Middle frontal gyrus (tissue), 1 donor: Measurements from ENCODE around the gene CDKN2AIP.
A peak's percentile ranks its signal among the peaks of the same experiment; 100 is the strongest.
"Not testable (repeated sequence)": the region's sequence is repeated elsewhere in the genome, so short reads cannot be mapped to it uniquely, and the experiment has no call there.

Source experiments
- DNase-seq: peaks from one replicate; pipeline ENCODE4 v3.0.0-alpha.2; 2015; ENCODE audit warnings: low spot score; ENCODE audit errors: extremely low spot score

CDKN2AIP gene

DNA sequence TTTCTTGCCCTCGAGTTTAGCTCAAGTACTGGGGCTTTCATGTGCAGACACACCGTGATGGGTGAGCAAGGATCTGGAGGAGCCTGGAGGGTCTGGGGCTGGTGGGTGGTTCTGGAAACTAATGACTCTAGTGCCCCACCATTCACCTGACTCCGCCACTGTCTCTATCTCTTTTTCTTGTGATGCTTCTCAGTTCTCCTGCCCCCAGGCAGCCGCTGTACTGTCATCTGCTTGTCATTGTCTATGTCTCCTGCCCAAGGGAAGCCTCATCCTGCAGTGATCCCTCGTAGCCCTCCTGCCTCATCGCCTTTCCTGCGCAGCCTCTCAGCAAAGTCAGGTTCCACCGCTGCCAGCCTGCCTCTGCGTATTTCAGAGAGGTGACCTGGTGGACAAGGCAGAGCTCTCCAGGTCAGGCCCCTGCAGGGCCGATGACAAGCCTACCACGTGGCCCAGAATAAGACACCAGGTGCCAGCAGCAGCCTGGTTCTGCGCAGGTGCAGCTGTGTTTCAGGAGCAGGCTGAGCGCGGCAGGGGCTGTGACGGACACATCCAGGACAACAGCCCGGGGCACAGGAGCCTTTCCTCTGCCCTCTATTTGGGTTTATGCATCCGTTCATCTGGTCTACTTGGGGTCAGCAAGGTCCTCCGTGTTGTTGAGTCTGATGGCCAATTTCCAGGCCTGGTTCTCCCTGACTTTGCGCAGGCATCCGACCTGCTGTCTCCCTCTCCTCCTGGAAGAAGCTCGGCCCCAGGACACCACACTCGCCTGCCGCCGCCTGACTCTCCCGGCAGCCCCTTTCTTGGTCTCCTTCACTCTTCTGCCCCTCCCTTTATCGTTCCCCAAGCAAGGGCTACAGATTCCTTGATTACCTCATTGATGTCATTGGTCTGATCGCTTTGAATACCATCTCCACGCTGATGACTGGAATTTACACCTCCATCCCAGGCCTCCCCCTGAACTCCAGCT, 30.9 kb upstream of the CDKN2AIP start:
- no peak for DNase-seq

DNA sequence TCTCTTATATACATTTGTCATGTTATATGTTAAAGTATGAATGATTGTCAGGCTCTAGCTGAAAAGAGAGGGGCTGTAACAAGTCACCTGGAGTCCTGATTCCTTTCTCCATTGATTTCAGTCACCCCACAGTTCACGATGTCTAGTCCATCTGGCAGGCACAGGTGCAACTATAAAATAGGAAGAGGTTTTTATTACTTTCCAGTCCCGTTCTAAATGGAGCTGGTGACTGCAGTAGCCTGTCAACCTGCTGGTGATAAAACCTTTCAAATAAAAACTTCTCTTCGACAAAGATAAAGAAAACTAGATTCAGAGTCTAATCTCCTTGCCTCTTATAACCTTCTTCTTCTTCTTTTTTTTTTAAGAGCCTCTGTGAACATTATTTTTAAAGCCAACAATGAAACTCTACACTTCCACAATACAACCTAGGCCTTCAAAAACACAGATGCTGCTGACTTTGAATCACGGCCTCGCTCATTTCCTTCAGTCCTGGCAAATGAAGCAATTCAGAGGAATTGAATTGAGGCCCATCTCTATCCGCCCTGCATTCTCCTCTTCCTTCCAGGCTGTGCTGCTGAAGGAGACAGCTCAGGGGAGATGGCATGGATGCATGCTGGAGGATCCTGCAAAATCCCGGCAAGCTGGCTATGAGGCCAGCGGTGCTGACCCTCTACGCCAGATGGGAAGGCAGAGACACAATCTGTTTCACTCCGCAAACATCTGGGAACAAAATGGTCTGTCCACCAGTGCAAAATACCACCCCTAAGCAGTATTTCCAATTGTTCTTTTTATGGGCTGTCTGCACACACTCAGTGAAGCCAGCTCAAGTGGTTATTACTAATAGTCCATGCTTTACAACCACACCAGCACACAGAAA, 27.3 kb upstream of the CDKN2AIP start:
- DNase-seq, result no peak

DNA sequence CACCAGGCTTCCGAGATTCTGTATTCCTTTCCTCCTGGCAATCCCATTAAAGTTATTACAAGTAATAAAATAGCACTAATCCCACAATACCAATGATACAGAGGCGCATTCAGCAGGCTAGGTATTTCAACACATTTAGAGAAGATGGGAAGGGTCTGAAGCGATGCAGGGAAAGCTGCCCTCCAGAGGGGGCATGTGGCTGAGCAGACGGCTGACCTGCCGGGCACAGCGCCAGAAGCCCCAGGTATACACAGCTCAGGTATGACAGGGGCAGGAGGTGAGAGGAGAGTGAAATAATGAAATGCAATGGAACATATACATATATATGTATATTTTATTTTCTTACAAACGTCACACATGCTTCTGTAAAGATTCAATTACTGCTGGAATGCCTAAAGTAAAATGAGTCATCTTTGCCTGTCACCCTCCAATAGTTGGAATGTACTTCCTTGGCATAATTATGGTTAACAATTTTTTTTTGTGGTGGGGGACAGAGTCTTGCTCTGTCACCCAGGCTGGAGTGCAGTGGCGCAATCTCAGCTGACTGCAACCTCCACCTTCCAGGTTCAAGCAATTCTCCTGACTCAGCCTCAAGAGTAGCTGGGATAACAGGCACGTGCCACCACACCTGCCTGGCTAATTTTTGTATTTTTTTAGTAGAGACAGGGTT, 21.3 kb upstream of the CDKN2AIP start:
- DNase-seq, result no peak

DNA sequence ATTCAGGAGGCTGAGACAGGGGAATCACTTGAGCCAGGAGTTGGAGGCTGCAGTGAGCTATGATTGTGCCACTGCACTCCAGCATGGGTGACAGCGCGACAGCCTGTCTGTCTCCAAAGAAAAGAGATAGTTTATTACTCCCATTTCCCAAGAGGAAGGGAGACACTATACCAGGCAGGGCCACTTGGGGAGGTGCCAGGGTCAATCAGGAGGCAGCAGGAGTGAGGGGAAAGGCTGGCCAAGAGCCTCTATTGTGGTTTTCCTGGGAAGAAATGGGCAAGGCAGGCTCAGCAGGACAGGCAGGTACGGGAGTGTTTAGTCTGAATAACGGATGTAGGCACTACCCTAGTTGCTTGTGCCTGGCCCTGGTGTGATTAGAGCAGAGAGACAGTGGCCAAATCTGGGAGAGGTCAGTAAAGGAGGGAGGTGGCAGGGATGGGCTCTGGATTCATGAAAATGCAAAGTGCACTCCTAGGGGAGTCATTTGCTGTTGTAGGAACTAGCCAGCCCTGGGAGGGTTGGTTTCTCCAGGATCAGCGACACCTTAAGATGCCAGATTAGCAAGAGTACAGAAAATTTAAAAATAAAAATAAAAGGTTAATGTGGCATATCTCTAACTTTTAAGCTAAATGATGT, 20.2 kb upstream of the CDKN2AIP start:
- no peak for DNase-seq

DNA sequence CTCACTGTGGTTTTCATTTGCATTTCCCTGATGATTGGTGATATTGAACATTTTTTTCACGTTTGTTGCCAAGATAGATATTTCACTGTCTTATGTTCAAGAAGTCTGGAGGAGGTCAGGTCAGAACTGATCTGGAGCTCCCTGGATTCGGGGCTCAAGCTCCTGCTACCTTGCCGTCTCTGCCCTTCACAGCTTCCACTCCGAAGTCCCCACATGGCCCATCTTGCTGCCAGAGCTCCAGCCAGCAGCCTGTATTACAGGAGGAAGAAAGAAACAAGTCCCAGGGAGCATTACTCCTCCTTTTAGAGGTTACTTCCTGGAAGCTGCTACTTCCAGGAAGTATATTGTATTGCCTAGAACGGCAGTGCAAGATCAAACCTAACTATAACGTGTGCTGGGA, 17.9 kb upstream of the CDKN2AIP start:
- DNase-seq, result no peak

DNA sequence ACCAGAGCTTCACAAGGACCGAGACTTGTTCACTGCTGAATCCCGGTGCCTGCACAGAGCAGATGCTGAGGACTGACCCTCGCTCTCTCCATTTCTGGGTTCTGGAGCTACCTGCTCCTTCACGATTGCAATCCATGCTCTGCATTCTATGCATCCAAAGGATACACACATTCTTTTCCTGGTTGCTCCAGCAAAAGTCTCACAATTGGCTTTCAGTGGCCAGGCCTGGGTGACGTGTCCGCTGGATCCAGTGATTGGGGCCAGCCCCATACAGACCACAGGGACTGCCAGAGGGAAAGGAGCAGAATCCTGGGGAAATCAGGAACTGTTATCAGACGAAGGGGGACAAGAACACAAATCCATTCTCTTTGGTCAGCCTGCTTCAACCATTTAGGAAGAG, 14.9 kb upstream of the CDKN2AIP start:
- DNase-seq, result no peak

DNA sequence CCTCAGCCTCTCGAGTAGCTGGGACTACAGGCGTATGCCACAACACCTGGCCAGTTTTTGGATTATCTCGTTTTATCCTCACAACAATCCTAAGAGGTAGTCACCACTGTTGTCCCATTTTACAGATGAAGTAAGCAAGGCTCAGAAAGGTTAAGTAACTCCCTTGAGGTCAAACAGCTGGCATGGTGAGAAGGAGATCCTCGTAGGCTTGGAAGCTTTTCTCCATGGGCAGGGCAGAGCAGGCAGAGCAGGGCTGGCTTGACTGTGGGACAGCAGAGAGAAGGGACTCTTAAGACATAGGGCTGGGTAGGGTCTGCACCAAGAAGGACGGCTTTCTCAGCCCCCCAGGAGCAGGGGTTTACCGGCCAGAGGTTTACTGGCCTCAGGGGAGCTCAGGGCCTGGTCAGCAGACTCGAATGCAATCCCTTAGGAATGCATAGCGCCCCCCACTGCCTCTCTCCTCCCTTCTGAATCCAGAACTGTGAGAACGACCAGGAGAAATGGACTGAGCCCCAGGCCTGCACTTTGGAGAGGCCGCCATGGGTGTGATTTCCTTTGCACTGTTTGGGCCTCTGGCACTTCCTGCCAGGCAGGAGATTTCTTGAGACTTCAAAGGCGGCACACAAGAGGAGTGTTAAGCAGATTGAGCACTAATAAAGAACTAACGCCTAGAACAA, 14.0 kb upstream of the CDKN2AIP start:
- DNase-seq, result no peak

DNA sequence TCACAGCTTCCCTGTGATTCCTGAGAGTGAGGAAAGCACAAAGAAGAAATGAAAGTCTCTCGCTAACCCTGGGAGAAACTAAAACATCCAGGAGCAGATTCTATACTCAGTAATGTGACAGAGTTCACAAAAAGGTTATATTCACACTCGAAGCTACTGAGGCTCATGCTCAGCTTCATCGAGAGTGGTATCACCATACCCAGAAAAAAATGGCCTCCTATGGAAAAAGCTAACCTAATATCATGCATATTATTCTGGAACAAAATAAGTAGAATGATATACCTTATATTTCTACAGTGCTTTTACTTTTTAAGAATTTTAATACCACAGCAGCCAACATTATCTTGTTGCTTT, 13.5 kb upstream of the CDKN2AIP start:
- DNase-seq, result no peak

DNA sequence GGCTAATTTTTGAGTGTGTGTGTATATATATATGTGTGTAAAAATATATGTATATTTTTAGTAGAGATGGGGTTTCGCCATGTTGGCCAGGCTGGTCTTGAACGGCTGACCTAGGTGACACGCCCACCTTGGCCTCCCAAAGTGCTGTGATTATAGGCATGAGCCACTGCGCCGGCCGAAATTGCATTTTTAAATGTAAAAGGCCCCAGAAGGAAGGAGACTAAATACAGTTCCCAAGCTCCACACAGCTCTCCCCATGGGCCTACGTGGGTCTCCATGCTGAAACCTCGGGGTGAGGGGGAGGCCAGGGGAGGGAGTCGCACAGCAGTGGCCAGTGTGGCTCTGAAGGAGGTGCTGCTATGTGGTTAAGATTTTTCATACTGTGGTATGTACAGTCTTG, 12.8 kb upstream of the CDKN2AIP start:
- DNase-seq, result no peak

DNA sequence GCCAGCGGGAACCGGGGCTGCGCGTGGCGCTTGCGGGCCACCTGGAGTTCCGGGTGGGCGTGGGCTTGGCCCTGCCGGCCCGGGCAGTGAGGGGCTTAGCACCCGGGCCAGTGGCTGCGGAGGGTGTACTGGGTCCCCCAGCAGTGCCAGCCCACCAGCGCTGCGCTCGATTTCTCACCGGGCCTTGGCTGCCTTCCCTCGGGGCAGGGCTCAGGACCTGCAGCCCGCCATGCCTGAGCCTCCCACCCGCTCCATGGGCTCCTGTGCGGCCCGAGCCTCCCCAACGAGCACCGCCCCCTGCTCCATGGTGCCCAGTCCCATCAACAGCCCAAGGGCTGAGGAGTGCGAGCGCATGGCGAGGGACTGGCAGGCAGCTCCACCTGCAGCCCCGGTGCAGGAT, 11.3 kb upstream of the CDKN2AIP start:
- DNase-seq, result not testable (repeated sequence)

DNA sequence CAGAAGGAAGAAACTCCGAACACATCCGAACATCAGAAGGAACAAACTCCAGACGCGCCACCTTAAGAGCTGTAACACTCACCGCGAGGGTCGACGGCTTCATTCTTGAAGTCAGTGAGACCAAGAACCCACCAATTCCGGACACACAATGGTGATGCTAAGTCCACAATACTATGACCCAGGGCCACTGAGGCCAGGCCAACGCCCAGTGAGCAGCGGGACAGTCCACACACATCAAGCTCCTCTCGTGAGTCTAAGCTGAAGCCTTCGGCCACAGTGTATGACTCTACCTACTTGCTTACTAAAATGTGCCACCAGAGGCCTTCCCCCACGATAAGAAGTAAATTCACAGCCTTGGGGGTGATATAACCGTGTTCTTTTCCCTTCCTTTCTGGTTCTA, 10.2 kb upstream of the CDKN2AIP start:
- DNase-seq, result no peak

DNA sequence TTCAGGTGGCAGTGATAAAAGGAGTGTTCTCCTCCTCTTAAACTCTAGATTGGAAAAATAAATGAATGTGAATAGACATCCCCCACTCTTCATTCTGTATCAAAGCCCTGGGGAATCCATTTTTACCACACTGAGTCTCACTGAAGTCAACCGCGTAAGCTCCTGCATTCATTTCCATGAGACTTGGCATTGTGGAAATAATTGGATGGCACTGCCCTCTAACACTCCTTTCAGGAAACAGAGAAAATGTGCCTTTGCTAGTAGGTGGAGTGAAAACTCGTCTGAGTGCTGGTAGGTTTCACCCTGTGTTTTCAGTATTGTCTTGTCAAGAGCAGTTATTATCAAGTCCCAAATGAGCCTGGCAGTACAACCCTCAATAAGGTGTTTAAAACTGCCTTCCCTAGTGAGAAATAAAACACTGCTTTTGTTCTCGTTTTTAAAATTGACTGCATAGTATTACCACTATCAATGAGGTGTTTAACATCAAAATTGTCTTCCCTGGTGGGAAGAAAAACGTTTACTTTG, 9.7 kb upstream of the CDKN2AIP start:
- DNase-seq, result no peak

DNA sequence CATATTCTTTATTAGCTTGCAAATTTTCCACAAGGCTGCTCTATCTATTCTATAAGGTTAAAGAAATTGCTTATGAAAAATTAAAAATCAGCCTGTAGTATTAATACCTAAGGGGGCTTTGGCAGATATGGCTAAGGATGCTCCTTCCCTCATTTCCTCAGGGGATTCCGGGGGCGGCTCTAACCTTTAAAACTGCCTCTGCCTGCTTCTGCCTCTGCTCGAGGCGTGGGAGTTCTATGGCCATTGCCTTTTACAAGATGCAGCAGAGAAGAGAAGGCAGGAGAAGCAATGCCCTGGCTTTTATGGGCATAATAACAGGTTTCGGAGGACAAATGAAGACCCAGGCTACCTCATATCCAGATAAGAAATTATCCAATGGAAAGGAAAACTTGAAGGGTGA, 8.6 kb upstream of the CDKN2AIP start:
- DNase-seq, result no peak

DNA sequence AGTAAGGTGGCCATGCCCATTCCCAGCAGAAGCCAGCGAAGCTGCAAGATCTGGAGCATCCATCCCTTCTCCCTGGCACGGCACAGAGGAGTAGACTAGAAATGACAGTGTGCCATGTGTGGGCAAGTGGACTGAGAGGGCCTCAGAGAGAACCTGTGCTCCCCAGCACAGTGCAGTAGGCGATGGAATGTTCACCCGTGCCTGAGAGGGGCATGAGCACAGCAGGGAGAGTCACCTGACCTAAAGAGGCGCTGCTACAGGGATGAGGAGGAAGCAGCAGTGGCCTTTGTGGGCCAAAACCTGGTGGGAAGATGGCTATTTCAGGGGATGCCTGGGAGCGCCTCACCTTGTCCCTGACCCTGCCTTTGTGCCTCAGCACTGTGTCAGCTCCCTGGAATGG, 8.0 kb upstream of the CDKN2AIP start:
- DNase-seq, result no peak

DNA sequence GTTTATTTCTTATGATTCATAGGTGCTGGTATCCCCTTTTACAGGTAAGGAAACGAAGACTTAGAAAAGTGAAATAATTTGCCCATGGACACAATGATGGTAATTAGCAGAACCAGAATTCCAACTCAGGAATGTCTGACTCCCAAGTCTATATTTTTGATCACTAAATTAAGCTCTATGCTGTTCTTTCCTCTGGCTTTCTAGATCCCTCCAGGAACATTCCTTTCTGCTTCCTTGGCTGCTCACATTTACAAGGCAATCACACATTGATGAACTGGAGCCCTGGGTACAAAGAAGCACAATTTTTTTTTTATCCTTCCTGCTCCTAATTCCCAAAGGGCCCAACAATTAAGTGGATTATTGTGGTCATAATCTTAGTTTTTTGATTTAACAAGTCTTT, 7.0 kb upstream of the CDKN2AIP start:
- DNase-seq, result no peak

DNA sequence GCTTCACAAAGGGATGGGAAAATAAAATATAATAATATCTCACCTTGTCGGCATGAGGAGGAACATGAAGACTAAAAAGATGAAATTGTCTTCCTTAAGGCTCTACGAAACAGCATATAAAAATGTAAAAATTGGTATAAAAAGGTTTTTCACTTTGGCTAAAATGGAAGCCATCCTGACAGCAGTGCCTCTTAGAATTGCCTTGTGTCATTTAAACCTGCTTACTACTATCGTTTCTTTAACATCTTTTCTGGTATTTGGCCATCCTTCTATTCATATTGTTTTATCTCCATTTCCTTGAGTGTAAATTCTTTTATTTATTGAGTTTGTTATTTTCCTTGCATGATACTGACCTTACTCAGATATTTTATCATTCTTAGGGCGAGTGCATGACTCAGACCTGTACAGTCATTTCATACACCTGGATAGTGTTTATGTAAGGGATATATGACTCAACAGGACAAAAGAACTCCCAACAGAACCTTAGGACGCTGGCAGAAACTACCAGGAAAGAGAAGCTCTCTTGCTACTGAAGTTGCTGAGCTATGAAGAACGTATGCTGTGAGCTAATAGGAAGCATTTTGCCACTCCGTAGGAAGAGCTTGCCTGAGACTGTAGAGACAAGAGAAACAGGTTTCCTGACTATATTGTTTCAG, 5.8 kb upstream of the CDKN2AIP start:
- no peak for DNase-seq

DNA sequence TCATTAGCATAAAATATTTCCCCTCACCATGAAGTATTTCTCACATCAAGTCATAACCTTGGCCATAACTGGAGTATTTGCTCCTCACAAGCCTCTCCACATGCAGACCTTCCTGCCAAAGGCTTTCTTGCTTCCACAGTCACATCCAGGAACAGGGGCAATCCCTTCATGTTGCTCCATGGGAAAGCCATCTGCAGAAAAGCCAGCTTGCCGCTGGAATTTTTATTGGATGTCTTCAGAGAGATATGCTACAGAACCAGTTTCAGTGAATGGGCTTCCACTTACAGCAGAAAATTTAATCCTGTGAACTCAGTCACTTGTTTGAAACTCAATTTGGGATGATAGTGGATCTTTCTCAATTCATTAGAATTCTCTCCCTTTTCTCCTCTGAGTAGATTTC, 3.2 kb upstream of the CDKN2AIP start:
- DNase-seq, result no peak

DNA sequence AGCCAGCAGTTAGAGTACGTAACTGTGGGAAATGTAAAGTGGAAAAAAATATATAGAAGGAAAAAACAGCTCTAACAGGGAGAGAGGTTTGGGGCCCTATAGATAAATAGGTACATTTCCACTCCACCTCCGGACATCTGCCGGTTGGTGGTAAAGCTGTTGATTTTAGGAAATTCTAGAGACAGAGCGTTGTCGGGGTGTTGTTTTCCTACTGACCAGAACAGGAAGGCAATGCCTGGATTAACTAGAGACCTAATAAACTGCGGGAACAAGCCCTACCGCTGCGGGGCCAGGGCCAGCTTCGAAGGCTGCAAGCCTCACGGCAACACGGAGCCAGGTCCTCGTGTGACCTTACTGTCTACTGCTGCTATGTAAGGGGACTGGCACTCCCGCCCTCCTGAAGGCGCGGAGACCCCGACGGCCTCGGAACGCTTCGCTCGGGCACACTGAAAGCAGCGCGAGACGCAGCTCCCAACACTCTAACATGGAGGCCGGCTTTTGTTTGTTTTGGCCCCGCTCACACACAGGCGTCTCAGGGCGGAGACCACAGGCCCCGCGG, 702 bp upstream of the CDKN2AIP start:
- peak; percentile 21 for DNase-seq

DNA sequence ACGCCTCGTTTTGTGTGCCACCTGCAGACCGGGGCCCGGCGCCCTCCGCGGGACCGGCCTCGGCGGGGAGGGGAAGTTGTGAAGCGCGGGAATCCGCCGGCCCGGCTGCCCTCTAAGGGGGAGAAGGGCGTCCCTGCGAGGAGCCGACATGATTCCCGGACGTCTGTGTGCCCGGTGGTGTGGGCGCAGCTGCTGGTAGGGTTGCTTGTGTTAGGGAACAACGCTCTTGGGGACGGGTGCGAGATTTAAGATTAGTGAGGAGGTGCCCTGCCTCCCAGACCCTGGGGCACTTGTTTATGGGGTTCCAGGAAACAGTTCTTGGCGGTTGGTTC, 627 bp downstream of the CDKN2AIP start:
- DNase-seq, result no peak

DNA sequence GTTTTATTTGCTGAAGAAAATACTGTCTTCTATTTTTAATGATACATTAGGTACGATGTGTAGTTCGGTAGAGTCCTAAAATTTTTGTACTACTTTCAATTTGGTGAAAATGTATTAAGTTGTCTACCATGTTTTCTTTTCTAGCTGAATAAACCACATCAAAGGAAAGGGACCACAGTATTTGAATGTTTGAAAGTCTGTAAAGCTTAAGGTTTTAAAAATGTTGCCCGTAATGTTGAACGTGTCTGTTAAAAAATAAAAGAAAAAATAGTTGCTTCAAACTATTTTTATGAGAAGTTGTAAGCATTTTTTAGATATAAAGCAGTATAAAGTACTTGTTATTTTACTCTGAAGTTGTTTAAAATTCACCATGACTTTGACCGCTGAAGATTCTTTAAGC, 3.2 kb downstream of the CDKN2AIP start:
- no peak for DNase-seq
